H1 (cell line): ENCODE results near the gene HTRA1. TPM values are rescaled to one million over a fixed set of nuclear protein-coding genes. Genes with fewer than 3 reads are reported as not detected.

Experiments used
- SP1 ChIP-seq: IDR thresholded peaks from 2 replicates; pipeline ENCODE4 v1.6.1; 2011; ENCODE audit warnings: low read depth, low read length
- SUZ12 ChIP-seq: fragments of 200-600 bp; sonication (generic); IDR thresholded peaks from 2 replicates; pipeline ENCODE4 v1.6.1; 2012; ENCODE audit warnings: mild to moderate bottlenecking, inconsistent platforms, low read length, moderate library complexity, mixed read lengths
- polyA plus RNA-seq, 7 experiments: library from polyadenylated mRNA; depleted of rRNA in 3 of 7; stranded (reverse) in 5 of 7; unstranded in 2 of 7; fragments of >200 nt in 5 of 7; fragments of 200-250 nt in 2 of 7; gene quantifications; 1 replicate in 5 of 7; 2 replicates in 1 of 7; 4 replicates in 1 of 7; pipeline versions ENCODE4 v1.2.1 to v1.2.3, GENCODE V29; 2011 to 2013; ENCODE audit warnings: missing spikeins in 2 of 7, mixed read lengths in 2 of 7
- total RNA-seq: library from RNA; stranded (reverse); fragmentation: NEBNext Ultra II Directional; extraction: Animal tissue kit (Norgen Biotek cat#: 25700); gene quantifications from 2 replicates; pipeline ENCODE4 v1.2.1, GENCODE V29; 2021

The HTRA1 gene
- total and polyA plus RNA-seq, 2 of the 8 experiments (the other 6 are each of a cell fraction or from before 2014, with no cell fraction given), result 15.8 to 20.1 TPM

DNA sequence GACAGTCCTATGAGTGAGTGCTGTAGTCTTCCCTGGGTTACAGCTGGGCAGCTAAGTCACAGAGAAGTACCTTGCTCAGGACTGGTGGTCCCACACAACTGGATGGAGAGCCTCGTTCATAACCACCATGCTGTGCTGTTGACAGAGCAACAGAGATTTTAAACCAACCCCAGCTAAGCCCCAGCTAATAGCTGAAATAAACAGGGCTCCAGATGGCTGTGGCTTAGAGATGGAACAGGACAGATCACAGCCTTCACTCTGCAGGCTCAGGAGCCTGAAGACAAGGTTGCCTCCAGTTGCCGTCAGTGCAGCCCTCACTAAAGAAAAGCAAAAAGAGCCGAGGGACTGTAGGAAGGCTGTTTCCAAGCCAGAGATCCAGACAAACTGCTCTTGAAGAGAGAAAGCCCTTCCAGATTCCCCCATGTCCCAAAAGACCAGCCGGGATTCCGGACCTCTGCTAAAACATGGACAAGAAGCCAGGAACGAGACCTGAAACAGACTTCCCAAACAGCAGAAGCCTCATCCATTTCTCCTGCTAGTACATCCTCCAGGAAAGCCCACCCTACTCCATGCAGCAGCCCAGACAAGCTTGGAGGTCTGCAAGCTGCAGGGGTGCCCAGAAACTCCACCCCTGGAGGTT is 4.2 kb downstream of the HTRA1 start (continued):
- TF ChIP-seq SUZ12 (no peak), SP1 (no peak)
- TF ChIP-seq, all 59 proteins: peak for 0
